GM06990 (cell line): ENCODE results near the gene REST.

Experiments
- DNase-seq: peaks from one replicate; pipeline ENCODE4 v3.0.0-alpha.2; 2011; ENCODE audit not compliant: insufficient read length; ENCODE audit errors: extremely low read depth
- H3K27me3 ChIP-seq: replicated peaks from 2 replicates; pipeline ENCODE4 v1.6.0; 2011; ENCODE audit warnings: low read length; ENCODE audit not compliant: control insufficient read depth, insufficient read depth
- H3K36me3 ChIP-seq: 2 replicates; pipeline ENCODE4 v1.5.1; 2011; ENCODE audit warnings: low read length; ENCODE audit not compliant: control insufficient read depth, insufficient read depth
- H3K4me3 ChIP-seq: replicated peaks from 2 replicates; pipeline ENCODE4 v1.5.1; 2011; ENCODE audit warnings: low read depth, mild to moderate bottlenecking, control low read depth, low read length
- CTCF ChIP-seq: IDR thresholded peaks from 2 replicates; pipeline ENCODE4 v1.5.1; 2011; ENCODE audit warnings: low read length, control low read depth, mild to moderate bottlenecking, inconsistent platforms; ENCODE audit not compliant: insufficient read depth, poor library complexity, severe bottlenecking

The REST gene

GRCh38 chr4:56999751-57000150 lies 92.1 kb downstream of the REST start:
- no peak for TF ChIP-seq CTCF
- H3K36me3 ChIP-seq: peaks cover 7% of the 10 kb centered on the region; the same call in 1 of the 2 replicates

GRCh38 chr4:57013543-57014120 lies 105.9 kb downstream of the REST start:
- no peak for DNase-seq
- peaks cover 11% of the 10 kb centered on the region for H3K36me3 ChIP-seq
- no peaks in the 10 kb centered on the region for H3K27me3 ChIP-seq
- no peak for TF ChIP-seq CTCF
- H3K4me3 ChIP-seq: no peak overlapping the region

More at GRCh38 chr4:56999751-57000150, 92.1 kb downstream of the REST start:
- H3K4me3 ChIP-seq: no peak overlapping the region
- DNase-seq: no peak
- H3K27me3 ChIP-seq: no peaks in the 10 kb centered on the region
